Tibial artery (tissue), 4 donors: ENCODE results near the gene CERCAM.

ENCODE experiments used
- DNase-seq, 2 donors: peaks; one replicate each; pipeline ENCODE4 v3.0.0-alpha.2; 2019
- H3K27ac ChIP-seq, 2 donors: fragments of 200-600 bp; sonication (generic) in 1 of 2; 1 replicate in 1 of 2; 2 replicates in 1 of 2; pipeline ENCODE4 v1.5.1; 2018 to 2019; ENCODE audit warnings: mild to moderate bottlenecking in 1 of 2
- H3K27me3 ChIP-seq, 2 donors: fragments of 200-600 bp; sonication (generic) in 1 of 2; one replicate each; pipeline versions ENCODE4 v1.5.1 to v1.6.0; 2016 to 2019
- H3K36me3 ChIP-seq, 3 donors: fragments of 200-600 bp; sonication (generic) in 2 of 3; one replicate each; pipeline ENCODE4 v1.5.1; 2016 to 2019; ENCODE audit warnings: mild to moderate bottlenecking in 2 of 3
- H3K4me1 ChIP-seq, 4 donors: fragments of 200-600 bp; sonication (generic) in 2 of 4; 1 replicate in 3 of 4; 2 replicates in 1 of 4; pipeline ENCODE4 v1.5.1; 2016 to 2019
- H3K4me3 ChIP-seq, 2 donors: fragments of 200-600 bp; sonication (generic) in 1 of 2; 1 replicate in 1 of 2; 2 replicates in 1 of 2; pipeline ENCODE4 v1.5.1; 2018 to 2019; ENCODE audit warnings: mild to moderate bottlenecking in 2 of 2
- H3K9me3 ChIP-seq, 3 donors: fragments of 200-600 bp; sonication (generic) in 1 of 3; one replicate each; pipeline ENCODE4 v1.5.1; 2016 to 2019
- CTCF ChIP-seq, 2 experiments: fragments of 200-600 bp in 1 of 2; fragments of 450-650 bp in 1 of 2; IDR thresholded peaks; one replicate each; pipeline ENCODE4 v1.5.1; 2017 to 2019; ENCODE audit warnings: antibody characterized with exemption in 2 of 2, mild to moderate bottlenecking in 1 of 2, moderate library complexity in 1 of 2
- intact Hi-C: fragments of 100-400 bp; cut with DNase I; formaldehyde crosslinking; loops from one replicate; pipeline ENCODE4 v1.15.0; 2023; ENCODE audit warnings: low total_unique reads

Gene CERCAM

GRCh38 chr9:128481561-128481960 lies 60.9 kb downstream of the CERCAM start:
- no peak for TF ChIP-seq CTCF (IDR thresholded peaks at IDR 0.05)
- no peaks in the 10 kb centered on the region for H3K9me3 ChIP-seq
- intact Hi-C loops: no loop called here
- no peak overlapping the region for H3K27ac ChIP-seq
- no peaks in the 10 kb centered on the region for H3K27me3 ChIP-seq
- no peak overlapping the region for H3K4me3 ChIP-seq
- no peak for DNase-seq
- H3K4me1 ChIP-seq: no peaks in the 10 kb centered on the region
- H3K36me3 ChIP-seq: peaks cover 39 to 98% (median 75%) of the 10 kb centered on the region in 3 donors

DNA sequence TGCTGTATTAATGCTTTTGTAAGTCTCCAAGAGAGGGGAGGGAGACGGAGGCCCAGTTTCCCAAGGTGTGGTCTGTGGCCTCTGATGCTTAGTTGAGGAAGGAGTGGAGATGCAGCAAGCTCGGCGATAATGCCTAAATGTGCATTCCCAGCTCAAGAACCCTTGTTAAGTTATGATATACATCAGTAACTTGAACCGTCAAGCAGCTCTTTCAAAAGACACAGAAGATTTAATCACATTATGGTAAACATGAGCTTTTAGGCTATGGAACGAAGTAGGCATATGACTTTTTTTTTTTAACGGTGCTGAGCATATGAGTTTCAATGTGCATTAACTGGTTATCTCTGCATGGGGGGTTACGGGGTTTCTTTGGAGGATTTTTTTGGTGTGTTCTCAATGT lies 61.5 kb downstream of the CERCAM start:
- peaks cover 44 to 99% (median 81%) of the 10 kb centered on the region in 3 donors for H3K36me3 ChIP-seq
- H3K9me3 ChIP-seq: no peaks in the 10 kb centered on the region
- H3K27ac ChIP-seq: no peak overlapping the region
- no peak for TF ChIP-seq CTCF (IDR thresholded peaks at IDR 0.05)
- no peak overlapping the region for H3K4me3 ChIP-seq
- no peak for DNase-seq
- intact Hi-C loops: no loop called here
- no peaks in the 10 kb centered on the region for H3K27me3 ChIP-seq
- H3K4me1 ChIP-seq: no peaks in the 10 kb centered on the region

- Histone ChIP-seq H3K36me3 (peaks cover 32 to 98% (median 76%) of the 10 kb centered on the region in 3 donors), H3K9me3 (no peaks in the 10 kb centered on the region), H3K27me3 (no peaks in the 10 kb centered on the region), H3K27ac (no peak overlapping the region), H3K4me3 (no peak overlapping the region), H3K4me1 (no peaks in the 10 kb centered on the region)
- intact Hi-C loops: no loop called here
- no peak for TF ChIP-seq CTCF (IDR thresholded peaks at IDR 0.05)
- DNase-seq: no peak
These were observed 64.2 kb downstream of the CERCAM start for GRCh38 chr9:128484686-128485413.

- Histone ChIP-seq H3K27me3 (no peaks in the 10 kb centered on the region), H3K9me3 (no peaks in the 10 kb centered on the region), H3K36me3 (peaks cover 30 to 99% (median 76%) of the 10 kb centered on the region in 3 donors), H3K27ac (no peak overlapping the region), H3K4me1 (no peaks in the 10 kb centered on the region), H3K4me3 (no peak overlapping the region)
- intact Hi-C loops: no loop called here
- no peak for DNase-seq
- no peak for TF ChIP-seq CTCF (IDR thresholded peaks at IDR 0.05)
These were observed 64.8 kb downstream of the CERCAM start for GRCh38 chr9:128485414-128485855.

- Histone ChIP-seq H3K27ac (no peak overlapping the region), H3K4me3 (no peak overlapping the region), H3K36me3 (peaks cover 30 to 97% (median 79%) of the 10 kb centered on the region in 3 donors), H3K4me1 (no peaks in the 10 kb centered on the region), H3K9me3 (no peaks in the 10 kb centered on the region), H3K27me3 (no peaks in the 10 kb centered on the region)
- no peak for DNase-seq
- TF ChIP-seq CTCF (IDR thresholded peaks at IDR 0.05): no peak
- intact Hi-C loops: no loop called here
These were observed 65.5 kb downstream of the CERCAM start for GRCh38 chr9:128486201-128486600.
